ENCODE results near the gene HECTD4.

Gene HECTD4

GRCh38 chr12:112330706-112331105, 51.5 kb downstream of the HECTD4 start:
- TF ChIP-seq CTCF (IDR thresholded peaks at IDR 0.05; ENCODE audit: borderline replicate concordance, insufficient read depth, low read depth, low read length) = no peak

DNA sequence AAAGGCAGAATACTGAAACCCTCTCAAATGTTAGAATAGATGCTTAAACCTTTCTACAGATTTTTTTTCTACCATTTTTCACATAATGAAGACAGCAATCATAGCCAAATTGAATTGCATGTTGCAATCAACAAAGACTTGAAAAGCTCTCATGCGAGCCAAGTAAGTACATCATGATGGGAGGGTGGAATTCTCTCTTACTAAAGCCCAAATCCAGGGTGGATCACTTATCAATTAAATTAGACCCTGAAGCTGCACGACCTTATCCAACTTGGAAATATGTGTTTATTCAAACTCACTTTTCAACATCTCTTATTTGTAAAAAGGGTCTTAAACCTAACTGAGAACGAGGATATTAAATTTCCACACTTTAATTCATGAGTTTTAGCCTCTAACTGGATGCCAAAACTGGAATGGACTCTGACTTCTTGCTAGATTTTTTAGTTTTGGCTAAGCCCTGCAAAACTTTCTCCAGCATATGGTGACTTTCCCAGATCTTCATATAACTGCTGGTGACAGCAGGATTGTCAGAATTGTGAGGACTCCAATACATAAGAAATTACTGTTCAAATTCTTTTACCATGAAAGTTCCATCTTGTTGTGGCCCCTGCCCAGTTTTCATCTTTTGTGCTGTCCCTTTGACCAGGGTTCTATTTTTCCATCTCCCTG, 53.6 kb downstream of the HECTD4 start:
- TF ChIP-seq CTCF (IDR thresholded peaks at IDR 0.05; ENCODE audit: borderline replicate concordance, insufficient read depth, low read depth, low read length) = no peak
- no peak overlapping the region for H3K4me3 ChIP-seq (ENCODE audit: low read depth, low read length)

More at GRCh38 chr12:112330706-112331105, 51.5 kb downstream of the HECTD4 start:
- H3K4me3 ChIP-seq (ENCODE audit: low read depth, low read length) = no peak overlapping the region

GRCh38 chr12:112327209-112327938, 54.9 kb downstream of the HECTD4 start:
- no peak for TF ChIP-seq CTCF (IDR thresholded peaks at IDR 0.05; ENCODE audit: borderline replicate concordance, insufficient read depth, low read depth, low read length)
- H3K4me3 ChIP-seq (ENCODE audit: low read depth, low read length) = no peak overlapping the region

- TF ChIP-seq CTCF (IDR thresholded peaks at IDR 0.05; ENCODE audit: borderline replicate concordance, insufficient read depth, low read depth, low read length) = no peak
Measured at GRCh38 chr12:112325622-112326207, 56.5 kb downstream of the HECTD4 start.

DNA sequence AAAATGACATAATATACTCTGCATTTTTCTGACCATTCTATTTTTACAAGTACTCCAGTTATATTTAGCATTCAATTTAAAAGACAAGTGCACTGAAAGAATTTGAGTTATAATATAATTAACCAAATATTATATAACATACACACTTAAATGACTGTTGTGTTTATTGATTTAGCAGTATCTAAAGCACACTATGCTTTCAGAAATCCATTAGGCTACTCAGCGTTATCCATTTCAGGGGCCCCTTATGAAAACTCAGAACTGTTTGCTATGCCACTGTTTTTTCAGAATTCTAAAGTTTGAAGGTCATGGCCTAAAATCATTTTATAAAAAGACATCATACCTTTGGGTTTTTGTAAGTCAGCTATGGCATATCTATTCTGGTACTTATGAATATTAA, 57.1 kb downstream of the HECTD4 start:
- no peak overlapping the region for H3K4me3 ChIP-seq (ENCODE audit: low read depth, low read length)
- no peak for TF ChIP-seq CTCF (IDR thresholded peaks at IDR 0.05; ENCODE audit: borderline replicate concordance, insufficient read depth, low read depth, low read length)

More at GRCh38 chr12:112325622-112326207, 56.5 kb downstream of the HECTD4 start:
- H3K4me3 ChIP-seq (ENCODE audit: low read depth, low read length) = no peak overlapping the region

DNA sequence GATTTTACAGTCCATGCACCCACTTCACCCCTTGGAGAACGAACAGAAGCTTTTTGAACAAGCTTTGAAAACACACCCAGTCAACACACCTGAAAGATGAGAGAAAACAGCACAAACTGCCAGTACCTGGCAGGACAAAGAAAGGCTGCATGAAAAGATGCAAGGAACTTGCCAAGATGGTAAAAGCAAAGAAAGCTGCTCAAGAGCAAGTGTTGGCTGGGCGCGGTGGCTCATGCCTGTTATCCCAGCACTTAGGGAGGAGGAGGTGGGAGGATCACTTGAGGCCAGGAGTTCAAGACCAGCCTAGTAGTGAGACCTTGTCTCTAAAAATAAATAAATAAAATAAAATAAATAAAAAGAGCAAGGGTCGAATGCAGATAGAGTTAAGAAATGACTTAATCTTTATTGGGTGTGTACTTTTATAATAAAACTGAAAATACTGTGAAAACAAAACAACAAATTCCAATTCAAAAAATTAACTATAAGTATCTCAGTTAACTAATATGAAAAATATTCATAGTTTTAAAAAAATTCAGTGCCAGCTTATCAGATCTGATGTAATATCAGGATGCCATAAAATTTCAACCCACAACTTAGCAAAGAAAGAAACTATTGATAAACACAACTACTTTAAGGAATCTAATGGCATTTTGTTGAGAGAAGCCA, 59.2 kb downstream of the HECTD4 start:
- no peak for TF ChIP-seq CTCF (IDR thresholded peaks at IDR 0.05; ENCODE audit: borderline replicate concordance, insufficient read depth, low read depth, low read length)
- no peak overlapping the region for H3K4me3 ChIP-seq (ENCODE audit: low read depth, low read length)
